ENCODE measurements around the gene WWP2.

Gene WWP2

DNA sequence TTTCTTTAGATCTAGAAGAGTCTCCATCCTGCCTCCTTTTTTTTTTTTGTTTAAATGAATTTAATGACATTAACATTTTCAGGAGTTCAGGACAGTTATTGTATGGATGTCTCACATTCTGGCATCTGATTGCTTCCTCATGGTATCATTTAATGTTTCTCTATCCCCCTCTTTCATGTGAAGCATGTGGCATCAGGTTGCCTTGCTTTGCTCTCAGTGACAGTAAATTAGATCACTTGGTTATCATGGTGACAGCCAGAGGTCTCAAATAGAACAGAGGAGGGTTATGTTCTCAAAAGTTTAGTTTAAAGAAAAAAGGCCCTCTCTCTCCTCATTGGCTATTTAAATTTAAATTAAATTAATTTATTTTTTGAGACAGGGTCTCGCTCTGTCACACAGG, 74.1 kb downstream of the WWP2 start:
- Histone ChIP-seq H4K5ac (ENCODE audit: low read length) (no peak overlapping the region), H3K79me2 (ENCODE audit: control insufficient read depth, insufficient read depth, low read length) (no peaks in the 10 kb centered on the region), H2BK15ac (replicated peaks; ENCODE audit: low read depth) (no peak overlapping the region), H3K4me1 (ENCODE audit: control insufficient read depth, low read depth, low read length) (peaks cover 9% of the 10 kb centered on the region), H4K8ac (ENCODE audit: low read depth, low read length) (no peak overlapping the region), H3K4ac (ENCODE audit: low read depth, low read length) (no peak overlapping the region), H2BK120ac (ENCODE audit: low read depth, low read length) (no peak overlapping the region), H3K27ac (ENCODE audit: low read depth, low read length) (no peak overlapping the region), H3K79me1 (ENCODE audit: low read length) (no peaks in the 10 kb centered on the region), H3K27me3 (ENCODE audit: insufficient read depth, low read length, poor library complexity) (no peaks in the 10 kb centered on the region), H3K36me3 (ENCODE audit: control insufficient read depth, insufficient read depth, low read length) (no peaks in the 10 kb centered on the region), H3K9ac (ENCODE audit: low read length) (no peak overlapping the region), H2BK5ac (ENCODE audit: low read length) (no peak overlapping the region), H3K4me3 (ENCODE audit: low read length) (no peak overlapping the region), H3K4me2 (ENCODE audit: low read length) (no peak overlapping the region), H3K18ac (ENCODE audit: low read length) (no peak overlapping the region), H2AK5ac (ENCODE audit: low read length) (no peak overlapping the region), H3K23ac (ENCODE audit: low read length) (no peak overlapping the region), H3K56ac (ENCODE audit: low read length) (no peak overlapping the region)
- no peak for DNase-seq
- no CpG with 5 or more reads among the region's 1 CpG for WGBS (ENCODE audit: extremely low coverage, insufficient coverage, low lambda C conversion rate)

DNA sequence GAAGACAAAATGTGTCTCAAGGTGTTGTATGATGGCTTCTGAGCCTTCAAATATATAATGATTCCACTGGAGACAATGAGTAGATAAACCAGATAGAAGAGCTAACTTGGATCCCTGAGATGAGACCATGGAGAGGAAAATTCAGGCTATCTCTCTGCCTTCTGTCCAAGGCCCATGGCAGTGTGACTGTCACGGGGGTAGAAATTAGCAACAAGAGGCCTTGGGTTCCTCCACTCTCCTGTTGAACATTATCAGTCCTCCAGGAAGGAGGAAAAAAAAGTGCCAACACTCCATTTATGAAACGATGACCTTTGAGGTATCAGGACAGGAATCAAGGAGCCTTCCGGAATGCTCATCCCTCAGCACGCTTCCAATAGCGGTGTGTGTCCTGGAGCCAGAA, 75.2 kb downstream of the WWP2 start:
- Histone ChIP-seq H2AK5ac (ENCODE audit: low read length) (no peak overlapping the region), H2BK15ac (replicated peaks; ENCODE audit: low read depth) (no peak overlapping the region), H3K27ac (ENCODE audit: low read depth, low read length) (no peak overlapping the region), H3K4ac (ENCODE audit: low read depth, low read length) (no peak overlapping the region), H3K4me2 (ENCODE audit: low read length) (no peak overlapping the region), H3K18ac (ENCODE audit: low read length) (no peak overlapping the region), H3K79me1 (ENCODE audit: low read length) (no peaks in the 10 kb centered on the region), H3K79me2 (ENCODE audit: control insufficient read depth, insufficient read depth, low read length) (no peaks in the 10 kb centered on the region), H3K9ac (ENCODE audit: low read length) (no peak overlapping the region), H2BK5ac (ENCODE audit: low read length) (no peak overlapping the region), H3K56ac (ENCODE audit: low read length) (no peak overlapping the region), H4K5ac (ENCODE audit: low read length) (no peak overlapping the region), H4K8ac (ENCODE audit: low read depth, low read length) (no peak overlapping the region), H3K23ac (ENCODE audit: low read length) (no peak overlapping the region), H3K4me3 (ENCODE audit: low read length) (no peak overlapping the region), H3K27me3 (ENCODE audit: insufficient read depth, low read length, poor library complexity) (no peaks in the 10 kb centered on the region), H3K4me1 (ENCODE audit: control insufficient read depth, low read depth, low read length) (peaks cover 9% of the 10 kb centered on the region), H2BK120ac (ENCODE audit: low read depth, low read length) (no peak overlapping the region), H3K36me3 (ENCODE audit: control insufficient read depth, insufficient read depth, low read length) (no peaks in the 10 kb centered on the region)
- DNase-seq, result no peak
- WGBS (ENCODE audit: extremely low coverage, insufficient coverage, low lambda C conversion rate), result no CpG with 5 or more reads among the region's 5 CpGs

GRCh38 chr16:69838489-69838888, 76.4 kb downstream of the WWP2 start:
- H3K23ac ChIP-seq (ENCODE audit: low read length), result no peak overlapping the region
- no peak overlapping the region for H3K4ac ChIP-seq (ENCODE audit: low read depth, low read length)
- no peak overlapping the region for H3K27ac ChIP-seq (ENCODE audit: low read depth, low read length)
- no peaks in the 10 kb centered on the region for H3K36me3 ChIP-seq (ENCODE audit: control insufficient read depth, insufficient read depth, low read length)
- whole genome bisulfite sequencing (ENCODE audit: extremely low coverage, insufficient coverage, low lambda C conversion rate), result no CpG with 5 or more reads among the region's 4 CpGs
- no peak for DNase-seq
- H3K27me3 ChIP-seq (ENCODE audit: insufficient read depth, low read length, poor library complexity), result no peaks in the 10 kb centered on the region
- no peaks in the 10 kb centered on the region for H3K79me2 ChIP-seq (ENCODE audit: control insufficient read depth, insufficient read depth, low read length)
- no peak overlapping the region for H3K9ac ChIP-seq (ENCODE audit: low read length)
- no peaks in the 10 kb centered on the region for H3K79me1 ChIP-seq (ENCODE audit: low read length)
- H4K5ac ChIP-seq (ENCODE audit: low read length), result no peak overlapping the region
- no peak overlapping the region for H2BK5ac ChIP-seq (ENCODE audit: low read length)
- peaks cover 9% of the 10 kb centered on the region for H3K4me1 ChIP-seq (ENCODE audit: control insufficient read depth, low read depth, low read length)
- no peak overlapping the region for H4K8ac ChIP-seq (ENCODE audit: low read depth, low read length)
- H2BK120ac ChIP-seq (ENCODE audit: low read depth, low read length), result no peak overlapping the region
- no peak overlapping the region for H2AK5ac ChIP-seq (ENCODE audit: low read length)
- no peak overlapping the region for H3K4me2 ChIP-seq (ENCODE audit: low read length)
- no peak overlapping the region for H2BK15ac ChIP-seq (replicated peaks; ENCODE audit: low read depth)
- H3K4me3 ChIP-seq (ENCODE audit: low read length), result no peak overlapping the region
- H3K18ac ChIP-seq (ENCODE audit: low read length), result no peak overlapping the region
- H3K56ac ChIP-seq (ENCODE audit: low read length), result no peak overlapping the region

DNA sequence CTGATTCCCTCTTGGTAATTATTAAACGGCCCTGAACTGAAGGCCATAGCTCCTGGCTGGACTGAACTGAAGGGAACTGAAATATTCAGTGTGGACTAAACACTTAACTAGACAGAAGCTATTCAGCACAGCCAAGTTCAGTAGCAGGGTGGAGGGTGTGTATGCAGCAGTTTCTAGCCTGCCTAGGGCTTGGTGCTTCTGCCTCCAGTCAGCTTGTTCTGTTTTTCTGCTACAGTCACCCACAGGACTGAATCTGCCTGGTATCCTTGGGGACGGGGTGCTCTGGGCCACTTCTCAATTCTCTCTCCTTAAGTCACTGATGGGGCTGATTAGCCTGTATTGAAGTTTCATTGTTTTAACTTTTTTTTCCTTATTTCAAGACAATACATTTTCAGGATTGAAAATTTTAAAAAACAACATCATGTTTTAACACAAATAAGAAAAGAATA, 77.1 kb downstream of the WWP2 start:
- Histone ChIP-seq H3K79me1 (ENCODE audit: low read length) (no peaks in the 10 kb centered on the region), H4K8ac (ENCODE audit: low read depth, low read length) (no peak overlapping the region), H2BK5ac (ENCODE audit: low read length) (no peak overlapping the region), H3K27ac (ENCODE audit: low read depth, low read length) (no peak overlapping the region), H3K79me2 (ENCODE audit: control insufficient read depth, insufficient read depth, low read length) (no peaks in the 10 kb centered on the region), H2AK5ac (ENCODE audit: low read length) (no peak overlapping the region), H3K27me3 (ENCODE audit: insufficient read depth, low read length, poor library complexity) (no peaks in the 10 kb centered on the region), H2BK15ac (replicated peaks; ENCODE audit: low read depth) (no peak overlapping the region), H3K56ac (ENCODE audit: low read length) (no peak overlapping the region), H3K4me3 (ENCODE audit: low read length) (no peak overlapping the region), H3K4me1 (ENCODE audit: control insufficient read depth, low read depth, low read length) (peaks cover 3% of the 10 kb centered on the region), H3K9ac (ENCODE audit: low read length) (no peak overlapping the region), H3K18ac (ENCODE audit: low read length) (no peak overlapping the region), H4K5ac (ENCODE audit: low read length) (no peak overlapping the region), H3K4me2 (ENCODE audit: low read length) (no peak overlapping the region), H3K36me3 (ENCODE audit: control insufficient read depth, insufficient read depth, low read length) (no peaks in the 10 kb centered on the region), H2BK120ac (ENCODE audit: low read depth, low read length) (no peak overlapping the region), H3K4ac (ENCODE audit: low read depth, low read length) (no peak overlapping the region), H3K23ac (ENCODE audit: low read length) (no peak overlapping the region)
- no peak for DNase-seq
- no CpG with 5 or more reads among the region's 2 CpGs for WGBS (ENCODE audit: extremely low coverage, insufficient coverage, low lambda C conversion rate)

DNA sequence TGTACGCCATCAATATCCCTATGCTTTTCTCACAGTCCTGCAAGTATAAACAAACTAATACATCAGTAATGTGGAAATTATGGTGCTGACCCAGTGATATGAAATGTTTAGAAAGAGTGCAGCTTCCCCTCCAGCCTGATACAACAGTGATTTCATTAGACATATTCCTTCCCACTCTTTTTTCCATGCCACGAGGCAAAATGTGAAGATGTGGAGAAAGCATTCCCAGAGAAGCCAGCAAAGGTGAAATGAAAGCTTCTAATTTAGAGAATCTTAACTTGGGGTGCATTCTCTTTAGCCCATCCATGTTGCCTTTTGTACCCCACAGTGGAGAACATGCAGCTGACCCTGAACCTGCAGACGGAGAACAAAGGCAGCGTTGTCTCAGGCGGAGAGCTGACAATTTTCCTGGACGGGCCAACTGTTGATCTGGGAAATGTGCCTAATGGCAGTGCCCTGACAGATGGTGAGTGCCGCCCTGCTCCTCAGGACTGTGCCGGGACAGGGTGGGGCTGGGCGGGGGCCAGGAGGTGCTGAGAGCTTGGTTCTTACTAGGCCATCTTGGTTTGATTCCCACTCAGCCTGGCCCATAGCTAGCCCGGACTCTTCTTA, 77.8 kb downstream of the WWP2 start:
- Histone ChIP-seq H3K4me1 (ENCODE audit: control insufficient read depth, low read depth, low read length) (peaks cover 3% of the 10 kb centered on the region), H3K27me3 (ENCODE audit: insufficient read depth, low read length, poor library complexity) (no peaks in the 10 kb centered on the region), H2BK5ac (ENCODE audit: low read length) (no peak overlapping the region), H3K56ac (ENCODE audit: low read length) (no peak overlapping the region), H3K18ac (ENCODE audit: low read length) (no peak overlapping the region), H3K27ac (ENCODE audit: low read depth, low read length) (no peak overlapping the region), H3K79me2 (ENCODE audit: control insufficient read depth, insufficient read depth, low read length) (no peaks in the 10 kb centered on the region), H3K36me3 (ENCODE audit: control insufficient read depth, insufficient read depth, low read length) (no peaks in the 10 kb centered on the region), H3K4me2 (ENCODE audit: low read length) (no peak overlapping the region), H3K23ac (ENCODE audit: low read length) (no peak overlapping the region), H3K79me1 (ENCODE audit: low read length) (no peaks in the 10 kb centered on the region), H3K4me3 (ENCODE audit: low read length) (no peak overlapping the region), H2AK5ac (ENCODE audit: low read length) (no peak overlapping the region), H2BK15ac (replicated peaks; ENCODE audit: low read depth) (no peak overlapping the region), H2BK120ac (ENCODE audit: low read depth, low read length) (no peak overlapping the region), H3K4ac (ENCODE audit: low read depth, low read length) (no peak overlapping the region), H4K8ac (ENCODE audit: low read depth, low read length) (no peak overlapping the region), H3K9ac (ENCODE audit: low read length) (no peak overlapping the region), H4K5ac (ENCODE audit: low read length) (no peak overlapping the region)
- no CpG with 5 or more reads among the region's 10 CpGs for WGBS (ENCODE audit: extremely low coverage, insufficient coverage, low lambda C conversion rate)
- DNase-seq, result no peak

GRCh38 chr16:69840975-69841374, 78.8 kb downstream of the WWP2 start:
- Histone ChIP-seq H3K18ac (ENCODE audit: low read length) (no peak overlapping the region), H3K79me2 (ENCODE audit: control insufficient read depth, insufficient read depth, low read length) (no peaks in the 10 kb centered on the region), H3K4me1 (ENCODE audit: control insufficient read depth, low read depth, low read length) (peaks cover 6% of the 10 kb centered on the region), H3K4me3 (ENCODE audit: low read length) (no peak overlapping the region), H3K23ac (ENCODE audit: low read length) (no peak overlapping the region), H3K56ac (ENCODE audit: low read length) (no peak overlapping the region), H3K4me2 (ENCODE audit: low read length) (no peak overlapping the region), H2AK5ac (ENCODE audit: low read length) (no peak overlapping the region), H3K4ac (ENCODE audit: low read depth, low read length) (no peak overlapping the region), H3K79me1 (ENCODE audit: low read length) (no peaks in the 10 kb centered on the region), H3K36me3 (ENCODE audit: control insufficient read depth, insufficient read depth, low read length) (no peaks in the 10 kb centered on the region), H2BK120ac (ENCODE audit: low read depth, low read length) (no peak overlapping the region), H3K9ac (ENCODE audit: low read length) (no peak overlapping the region), H4K8ac (ENCODE audit: low read depth, low read length) (no peak overlapping the region), H4K5ac (ENCODE audit: low read length) (no peak overlapping the region), H3K27me3 (ENCODE audit: insufficient read depth, low read length, poor library complexity) (no peaks in the 10 kb centered on the region), H2BK15ac (replicated peaks; ENCODE audit: low read depth) (no peak overlapping the region), H2BK5ac (ENCODE audit: low read length) (no peak overlapping the region), H3K27ac (ENCODE audit: low read depth, low read length) (no peak overlapping the region)
- peak; percentile 59 for DNase-seq
- WGBS (ENCODE audit: extremely low coverage, insufficient coverage, low lambda C conversion rate), result no CpG with 5 or more reads among the region's 2 CpGs
